Ovary (tissue), 9 donors: ENCODE data around the gene CHRNA3. TPM values are rescaled to one million over a fixed set of nuclear protein-coding genes. Genes with fewer than 3 reads are reported as not detected.

Source experiments
- DNase-seq, 5 donors: peaks; one replicate each; pipeline ENCODE4 v3.0.0-alpha.2; 2019 to 2020
- H3K27ac ChIP-seq, 2 donors: fragments of 200-600 bp; one replicate each; pipeline versions ENCODE4 v1.5.1 to v1.8.0; 2019 to 2022
- H3K27me3 ChIP-seq: fragments of 200-600 bp; one replicate; pipeline ENCODE4 v1.8.0; 2022
- H3K36me3 ChIP-seq: fragments of 200-600 bp; sonication (generic); one replicate; pipeline ENCODE4 v1.5.1; 2019
- H3K4me1 ChIP-seq: one replicate; pipeline ENCODE4 v1.8.1; 2013; ENCODE audit warnings: mild to moderate bottlenecking, moderate library complexity; ENCODE audit not compliant: insufficient read depth
- H3K4me3 ChIP-seq: fragments of 200-600 bp; sonication (generic); one replicate; pipeline ENCODE4 v1.5.1; 2017
- H3K9me3 ChIP-seq, 2 donors: fragments of 200-600 bp in 1 of 2; sonication (generic) in 1 of 2; one replicate each; pipeline versions ENCODE4 v1.5.1 to v1.8.1; 2013 to 2019; ENCODE audit warnings: mild to moderate bottlenecking in 1 of 2, moderate library complexity in 1 of 2
- CTCF ChIP-seq, 3 donors: fragments of 450-650 bp in 2 of 3; fragments of 200-600 bp in 1 of 3; IDR thresholded peaks; one replicate each; pipeline versions ENCODE4 v1.5.1 to v1.8.0; 2016 to 2022; ENCODE audit warnings: antibody characterized with exemption in 3 of 3, mild to moderate bottlenecking in 1 of 3
- EP300 ChIP-seq: sonication (generic); formaldehyde crosslinking; IDR thresholded peaks from one replicate; pipeline ENCODE4 v1.6.1; 2017; ENCODE audit warnings: antibody characterized with exemption
- POLR2A ChIP-seq: fragments of 450-650 bp; IDR thresholded peaks from one replicate; pipeline ENCODE4 v1.6.1; 2017; ENCODE audit warnings: antibody characterized with exemption, mild to moderate bottlenecking, moderate library complexity
- WGBS, 3 donors: extraction: QIAGEN DNeasy Blood & Tissue Kit in 1 of 3; methylation state at CpG; one replicate each; pipeline versions ENCODE4 v1.1.5 to v1.1.7; 2013 to 2017; 5-methylcytosine and 5-hydroxymethylcytosine counted together
- intact Hi-C, 4 donors: fragments of 100-400 bp; cut with DNase I; formaldehyde crosslinking; loops; one replicate each; pipeline versions ENCODE4 v1.11.0 to v1.15.1; 2022 to 2023
- polyA plus RNA-seq, 2 donors: library from polyadenylated mRNA; stranded (reverse); fragments of 200-250 nt in 1 of 2; fragments of 350-450 nt in 1 of 2; fragmentation: Illumina TruSeq in 1 of 2; extraction: RNeasy Lipid Tissue Mini Kit (QIAGEN cat#74804) in 1 of 2; gene quantifications; one replicate each; pipeline ENCODE4 v1.2.3, GENCODE V29; 2013 to 2014
- small RNA-seq: library from RNA; depleted of rRNA; stranded (forward); fragments of <200 nt; gene quantifications from one replicate; pipeline ENCODE3, GENCODE V24; 2016
- total RNA-seq, 7 donors: library from RNA; depleted of rRNA in 2 of 7; stranded (reverse); fragments of >200 nt in 2 of 7; fragmentation: NEBNext Ultra II Directional in 3 of 7; extraction: Animal tissue kit (Norgen Biotek cat#: 25700) in 3 of 7; gene quantifications; one replicate each; pipeline versions ENCODE4 v1.1.0 to v1.2.4, GENCODE V29; 2016 to 2023
- donor health status: DM: no; HTN: no; CAD: no; lungs with moderate emphysema.
- donor health status: DM: no; HTN: no; CAD: no.
- donor health status: Bipolar disorder and iron deficiency.
- donor health status: DM: yes; HTN: yes; CAD: no.
- donor health status: DM: no; HTN: no; CAD: no.
- donor health status: DM: yes; HTN: yes; CAD: no.

CHRNA3 gene
- total and polyA plus RNA-seq, 9 donors = 0.22 to 0.27 TPM; not detected in 7

- no peaks in the 10 kb centered on the region for H3K4me1 ChIP-seq
- DNase-seq = no peak
- no peaks in the 10 kb centered on the region for H3K27me3 ChIP-seq
- no peak overlapping the region for H3K4me3 ChIP-seq
- H3K27ac ChIP-seq = no peak overlapping the region
- 62 to 71% (median 65%) methylated on average over 6 of the region's 6 CpGs for WGBS, 3 donors
- H3K9me3 ChIP-seq = no peaks in the 10 kb centered on the region
- TF ChIP-seq CTCF (IDR thresholded peaks at IDR 0.05) (no peak), POLR2A (no peak), EP300 (no peak)
- intact Hi-C loops = no loop called here
- H3K36me3 ChIP-seq = no peaks in the 10 kb centered on the region
Measured at GRCh38 chr15:78550194-78550593, 70.6 kb downstream of the CHRNA3 start.

Small RNAs within 50 kb of the gene (small RNA-seq; reads per million reads assigned to genes)
- gene AC067863.2 = not detected

Other genes starting within 250 kb of the CHRNA3 start
- 10 to 100 TPM; 29.3 to 54.5 (median 51.7) TPM for gene IREB2, start 182.8 kb downstream of the CHRNA3 start, total RNA-seq
- 10 to 100 TPM; 15.2 to 20.4 TPM for gene IREB2, start 182.8 kb downstream of the CHRNA3 start, polyA plus RNA-seq
- 10 to 100 TPM in 1 of 7 donors, 1 to 10 TPM in 6; 4.0 to 10.8 (median 8.7) TPM for gene HYKK, start 113.4 kb downstream of the CHRNA3 start, total RNA-seq
- 1 to 10 TPM; 6.7 to 9.4 TPM for gene HYKK, start 113.4 kb downstream of the CHRNA3 start, polyA plus RNA-seq
- gene PSMA4, start 80.6 kb downstream of the CHRNA3 start, total RNA-seq = 100 to 1,000 TPM in 5 of 7 donors, 10 to 100 TPM in 2; 75.4 to 123 (median 106) TPM
- gene PSMA4, start 80.6 kb downstream of the CHRNA3 start, polyA plus RNA-seq = 100 to 1,000 TPM; 118 to 125 TPM
- gene CHRNA5, start 55.5 kb downstream of the CHRNA3 start, total RNA-seq = 1 to 10 TPM in 3 of 7 donors, under 1 TPM in 4; 0.42 to 2.2 (median 0.72) TPM
- gene CHRNA5, start 55.5 kb downstream of the CHRNA3 start, polyA plus RNA-seq = 1 to 10 TPM in 1 of 2 donors, under 1 TPM in 1; 0.74 to 1.6 TPM
- under 1 TPM in 2 of 7 donors, not detected in 5; 0.12 to 0.15 TPM for gene CHRNB4, start 20.2 kb upstream of the CHRNA3 start, total RNA-seq
- gene CHRNB4, start 20.2 kb upstream of the CHRNA3 start, polyA plus RNA-seq = 1 to 10 TPM in 1 of 2 donors, under 1 TPM in 1; 0.35 to 1.0 TPM
- 10 to 100 TPM in 3 of 7 donors, 1 to 10 TPM in 4; 3.5 to 16.5 (median 8.8) TPM for gene ADAMTS7, start 190.5 kb upstream of the CHRNA3 start, total RNA-seq
- 1 to 10 TPM; 2.1 to 7.6 TPM for gene ADAMTS7, start 190.5 kb upstream of the CHRNA3 start, polyA plus RNA-seq